A673 (cell line): ENCODE results near the gene MIDN.

Experiments used
- EZH2 ChIP-seq: fragments of 200-600 bp; sonication (generic); IDR thresholded peaks from 2 replicates; pipeline ENCODE4 v1.6.1; 2017; ENCODE audit warnings: borderline replicate concordance, low read depth, mild to moderate bottlenecking, mixed read lengths, antibody characterized with exemption, low read length; ENCODE audit not compliant: poor library complexity, severe bottlenecking
- TF ChIP-seq, protein P1 (sequence below): fragments of 300-800, 200-600 bp; sonication (generic); conservative IDR thresholded peaks from 2 replicates; pipeline ENCODE4 v1.5.1; 2017; ENCODE audit warnings: low read depth, mild to moderate bottlenecking, antibody characterized with exemption, low read length, moderate library complexity, mixed read lengths

DNA sequence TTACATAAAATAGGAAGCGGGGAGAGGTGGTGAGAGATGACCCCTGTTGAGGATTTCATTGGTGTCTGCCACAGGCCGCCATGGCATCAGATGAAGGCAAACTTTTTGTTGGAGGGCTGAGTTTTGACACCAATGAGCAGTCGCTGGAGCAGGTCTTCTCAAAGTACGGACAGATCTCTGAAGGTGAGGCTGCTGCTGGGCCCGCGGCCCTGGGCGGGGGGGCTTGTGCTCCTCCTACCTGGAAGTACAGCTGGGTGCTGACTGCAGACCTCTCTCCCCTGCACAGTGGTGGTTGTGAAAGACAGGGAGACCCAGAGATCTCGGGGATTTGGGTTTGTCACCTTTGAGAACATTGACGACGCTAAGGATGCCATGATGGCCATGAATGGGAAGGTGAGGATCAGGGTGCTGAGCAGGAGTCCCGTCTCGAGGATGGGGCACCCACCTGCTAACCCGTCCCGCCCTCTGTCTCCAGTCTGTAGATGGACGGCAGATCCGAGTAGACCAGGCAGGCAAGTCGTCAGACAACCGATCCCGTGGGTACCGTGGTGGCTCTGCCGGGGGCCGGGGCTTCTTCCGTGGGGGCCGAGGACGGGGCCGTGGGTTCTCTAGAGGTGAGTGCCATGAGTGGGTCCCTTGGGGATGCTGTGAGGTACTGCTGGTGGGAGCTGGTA lies 22.6 kb downstream of the MIDN start:
- TF ChIP-seq, protein P1, sequence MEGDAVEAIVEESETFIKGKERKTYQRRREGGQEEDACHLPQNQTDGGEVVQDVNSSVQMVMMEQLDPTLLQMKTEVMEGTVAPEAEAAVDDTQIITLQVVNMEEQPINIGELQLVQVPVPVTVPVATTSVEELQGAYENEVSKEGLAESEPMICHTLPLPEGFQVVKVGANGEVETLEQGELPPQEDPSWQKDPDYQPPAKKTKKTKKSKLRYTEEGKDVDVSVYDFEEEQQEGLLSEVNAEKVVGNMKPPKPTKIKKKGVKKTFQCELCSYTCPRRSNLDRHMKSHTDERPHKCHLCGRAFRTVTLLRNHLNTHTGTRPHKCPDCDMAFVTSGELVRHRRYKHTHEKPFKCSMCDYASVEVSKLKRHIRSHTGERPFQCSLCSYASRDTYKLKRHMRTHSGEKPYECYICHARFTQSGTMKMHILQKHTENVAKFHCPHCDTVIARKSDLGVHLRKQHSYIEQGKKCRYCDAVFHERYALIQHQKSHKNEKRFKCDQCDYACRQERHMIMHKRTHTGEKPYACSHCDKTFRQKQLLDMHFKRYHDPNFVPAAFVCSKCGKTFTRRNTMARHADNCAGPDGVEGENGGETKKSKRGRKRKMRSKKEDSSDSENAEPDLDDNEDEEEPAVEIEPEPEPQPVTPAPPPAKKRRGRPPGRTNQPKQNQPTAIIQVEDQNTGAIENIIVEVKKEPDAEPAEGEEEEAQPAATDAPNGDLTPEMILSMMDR = no peak
- TF ChIP-seq EZH2 = no peak
